ENCODE data around the gene BCAS3. TPM values are rescaled to one million over a fixed set of nuclear protein-coding genes. Genes with fewer than 3 reads are reported as not detected.
"Not testable (repeated sequence)": the region's sequence is repeated elsewhere in the genome, so short reads cannot be mapped to it uniquely, and the experiment has no call there.

BCAS3 gene
- polyA plus RNA-seq, 3 donors from 2014 or later: 26.3 to 53.8 (median 50.1) TPM

DNA sequence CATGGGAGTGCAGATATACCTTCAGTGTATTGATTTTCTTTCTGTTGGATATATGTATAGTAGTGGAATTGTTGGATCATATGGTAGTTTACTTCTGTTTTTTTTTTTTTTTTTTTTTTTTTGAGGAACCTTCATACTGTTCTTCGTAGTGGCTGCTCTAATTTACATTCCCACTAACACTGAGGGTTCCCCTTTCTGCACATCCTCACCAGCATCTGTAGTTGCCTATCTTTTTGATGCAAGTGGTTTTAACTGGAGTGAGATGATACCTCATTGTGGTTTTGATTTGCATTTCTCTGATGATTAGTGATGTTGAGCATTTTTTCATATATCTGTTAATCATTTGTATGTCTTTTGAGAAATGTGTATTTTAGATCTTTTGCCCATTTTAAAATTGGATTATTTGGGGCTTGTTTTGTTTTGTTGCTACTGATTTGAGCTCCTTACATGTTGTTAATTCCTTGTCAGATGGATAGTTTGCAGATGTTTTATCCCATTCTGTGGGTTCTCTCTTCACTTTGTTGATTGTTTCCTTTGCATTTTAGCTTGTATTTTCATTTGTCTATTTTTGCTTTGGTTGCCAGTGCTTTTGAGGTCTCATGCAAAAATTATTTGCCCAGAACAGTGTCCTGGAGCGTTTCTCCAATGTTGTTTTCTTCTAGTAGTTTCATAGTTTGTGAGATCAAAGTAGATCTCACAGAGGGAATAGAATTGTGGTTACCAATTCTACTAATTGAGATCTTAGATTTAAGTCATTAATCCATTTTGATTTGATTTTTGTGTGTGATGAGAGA is 25.0 kb upstream of the BCAS3 start:
- Mint-ChIP-seq H3K36me3 (peaks cover 9 to 37% (median 18%) of the 10 kb centered on the region in 3 donors), H3K4me3 (peak overlapping the region in 1 of 5 donors; percentile 4), H3K9me3 (no peaks in the 10 kb centered on the region), H3K27ac (peak overlapping the region in 2 of 6 donors; percentile 0 to 28), H3K27me3 (ENCODE audit: low read depth in 3 of 3) (no peaks in the 10 kb centered on the region), H3K4me1 (peaks cover 25 to 34% of the 10 kb centered on the region in 2 donors)
- DNase-seq: no peak

DNA sequence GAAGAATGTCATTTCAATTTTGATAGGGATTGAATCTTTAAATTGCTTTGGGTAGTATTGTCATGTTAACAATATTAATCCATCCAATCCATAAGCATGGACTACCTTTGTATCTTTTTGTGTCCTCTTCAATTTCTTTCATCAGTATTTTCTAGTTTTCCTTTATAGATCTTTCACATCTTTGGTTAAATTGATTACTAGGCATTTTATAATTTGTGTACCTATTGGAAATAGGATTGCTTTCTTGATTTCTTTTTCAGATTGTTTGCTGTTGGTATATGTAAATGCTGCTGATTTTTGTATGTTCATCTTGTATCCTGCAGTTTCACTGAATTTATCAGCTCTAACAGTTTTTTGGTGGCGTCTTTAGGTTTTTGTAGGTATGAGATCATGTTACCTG is 24.1 kb upstream of the BCAS3 start:
- Mint-ChIP-seq H3K9me3 (no peaks in the 10 kb centered on the region), H3K36me3 (peaks cover 4 to 32% (median 18%) of the 10 kb centered on the region in 3 donors), H3K4me3 (no peak overlapping the region), H3K27me3 (ENCODE audit: low read depth in 3 of 3) (no peaks in the 10 kb centered on the region), H3K27ac (peak overlapping the region in 1 of 6 donors; percentile 12), H3K4me1 (peaks cover 25 to 34% of the 10 kb centered on the region in 2 donors)
- DNase-seq: no peak

DNA sequence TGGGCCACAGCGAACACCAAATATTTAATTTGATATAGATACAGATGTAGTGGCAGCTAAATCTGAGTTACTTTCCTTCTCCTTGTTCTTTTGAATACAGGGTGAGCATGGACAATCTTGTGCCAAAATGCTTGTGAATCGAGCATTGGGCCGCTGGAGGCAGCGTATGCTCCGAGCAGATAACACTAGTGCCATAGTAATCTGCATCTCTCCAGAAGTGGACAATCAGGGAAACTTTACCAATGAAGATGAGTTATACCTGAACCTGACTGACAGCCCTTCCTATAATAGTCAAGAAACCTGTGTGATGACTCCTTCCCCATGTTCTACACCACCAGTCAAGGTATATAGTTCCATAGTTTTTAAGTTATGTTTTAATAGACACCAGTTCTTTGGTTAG is 21.2 kb upstream of the BCAS3 start:
- Mint-ChIP-seq H3K27me3 (ENCODE audit: low read depth in 3 of 3) (peaks cover 0 to 1% (median 0%) of the 10 kb centered on the region in 3 donors), H3K27ac (no peak overlapping the region), H3K4me3 (no peak overlapping the region), H3K9me3 (no peaks in the 10 kb centered on the region), H3K36me3 (peaks cover 4 to 15% (median 6%) of the 10 kb centered on the region in 3 donors), H3K4me1 (peaks cover 20 to 33% of the 10 kb centered on the region in 2 donors)
- no peak for DNase-seq

DNA sequence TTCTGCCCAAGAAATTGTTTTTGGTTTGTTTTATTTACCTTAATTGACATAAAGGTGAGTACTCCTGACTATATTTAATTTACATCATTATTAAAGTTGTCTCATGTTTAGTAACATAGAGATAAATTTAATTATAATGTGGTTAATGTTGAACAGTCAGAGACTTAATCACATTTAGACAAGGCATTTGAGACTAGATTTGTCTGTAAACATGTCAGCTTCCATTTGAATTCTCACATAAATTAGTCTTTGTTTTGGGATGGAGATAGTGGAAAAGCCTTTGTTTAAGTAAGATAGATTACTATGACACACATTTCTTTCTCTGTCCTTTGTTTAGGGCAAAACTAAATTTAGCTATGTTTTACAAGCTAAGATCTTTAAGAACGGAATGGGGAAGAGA is 18.5 kb upstream of the BCAS3 start:
- Mint-ChIP-seq H3K36me3 (peaks cover 10 to 20% (median 18%) of the 10 kb centered on the region in 3 donors), H3K9me3 (no peaks in the 10 kb centered on the region), H3K27ac (no peak overlapping the region), H3K4me1 (peaks cover 0 to 7% of the 10 kb centered on the region in 2 donors), H3K4me3 (no peak overlapping the region), H3K27me3 (ENCODE audit: low read depth in 3 of 3) (peaks cover 0 to 4% (median 1%) of the 10 kb centered on the region in 3 donors)
- no peak for DNase-seq

DNA sequence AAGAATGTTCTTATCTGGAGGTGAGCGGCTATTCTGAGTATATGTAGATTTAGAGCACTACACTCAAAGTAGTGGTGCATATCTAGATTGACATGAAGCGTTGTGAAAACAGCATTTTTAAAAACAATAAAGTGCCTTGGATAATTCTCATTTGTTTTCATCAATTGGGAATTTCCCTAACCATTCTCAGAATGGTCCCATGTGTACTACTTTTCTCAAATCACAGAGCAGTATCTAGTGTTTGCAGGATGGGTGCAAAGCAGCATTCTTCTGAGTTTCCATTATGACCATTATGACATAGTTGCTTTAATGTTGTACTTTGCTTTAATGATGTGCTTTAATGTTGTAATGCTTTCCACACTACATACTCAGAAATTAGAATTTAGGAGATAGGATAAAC is 16.2 kb upstream of the BCAS3 start:
- H3K36me3 Mint-ChIP-seq: peaks cover 10 to 27% (median 22%) of the 10 kb centered on the region in 3 donors
- H3K27ac Mint-ChIP-seq: no peak overlapping the region
- no peak overlapping the region for H3K4me3 Mint-ChIP-seq

DNA sequence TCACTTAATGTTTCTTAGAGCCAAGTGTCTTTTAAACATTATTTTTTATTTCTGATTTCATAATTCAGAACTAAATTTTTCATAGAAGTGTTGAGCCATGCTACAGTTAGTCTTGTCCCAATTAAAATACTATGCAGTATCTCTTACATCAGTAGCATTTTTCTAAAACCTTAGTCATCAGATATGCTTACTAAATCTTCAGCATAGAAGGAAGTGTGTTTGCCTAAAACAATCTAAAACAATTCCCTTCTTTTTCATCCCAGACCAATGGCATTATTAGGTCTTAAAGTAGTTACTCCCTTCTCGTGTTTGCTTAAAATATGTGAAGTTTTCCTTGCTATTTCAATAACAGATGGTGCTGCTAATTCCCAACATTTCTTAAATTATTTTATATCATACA is 13.6 kb upstream of the BCAS3 start:
- no peaks in the 10 kb centered on the region for H3K9me3 Mint-ChIP-seq
- no peak for DNase-seq
- H3K27me3 Mint-ChIP-seq (ENCODE audit: low read depth in 3 of 3): peaks cover 0 to 4% (median 0%) of the 10 kb centered on the region in 3 donors
- peaks cover 6 to 22% (median 17%) of the 10 kb centered on the region in 3 donors for H3K36me3 Mint-ChIP-seq
- H3K4me1 Mint-ChIP-seq: peaks cover 11 to 12% of the 10 kb centered on the region in 2 donors
- no peak overlapping the region for H3K27ac Mint-ChIP-seq
- H3K4me3 Mint-ChIP-seq: no peak overlapping the region

More for the DNA sequence above, 16.2 kb upstream of the BCAS3 start:
- no peak for DNase-seq
- Mint-ChIP-seq H3K27me3 (ENCODE audit: low read depth in 3 of 3) (peaks cover 0 to 4% (median 1%) of the 10 kb centered on the region in 3 donors), H3K9me3 (no peaks in the 10 kb centered on the region), H3K4me1 (peaks cover 11 to 17% of the 10 kb centered on the region in 2 donors)

DNA sequence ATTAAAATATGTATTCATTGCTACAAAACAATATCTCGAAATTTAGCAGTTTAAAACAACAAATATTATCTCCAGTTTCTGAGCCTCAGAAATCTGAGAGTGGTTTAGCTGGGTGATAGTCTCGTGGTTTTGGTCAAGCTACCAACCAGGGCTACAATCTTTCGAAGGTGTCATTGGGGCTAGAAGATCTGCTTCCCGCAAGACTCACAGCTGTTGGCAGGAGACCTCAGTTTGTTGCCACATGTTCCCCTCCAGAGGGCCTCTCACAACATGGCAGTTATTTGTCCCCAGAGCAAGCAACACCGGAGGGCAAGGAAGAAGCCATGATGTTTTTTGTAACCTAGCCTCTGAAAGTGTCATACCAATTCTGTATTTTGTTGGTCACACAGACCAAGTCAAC is 12.0 kb upstream of the BCAS3 start:
- peaks cover 11 to 12% of the 10 kb centered on the region in 2 donors for H3K4me1 Mint-ChIP-seq
- H3K4me3 Mint-ChIP-seq: peak overlapping the region; percentile 4 to 69 (median 61)
- peak overlapping the region; percentile 60 to 84 (median 78) for H3K27ac Mint-ChIP-seq
- peak; percentile 65 to 68 (median 66) for DNase-seq
- H3K27me3 Mint-ChIP-seq (ENCODE audit: low read depth in 3 of 3): peaks cover 0 to 4% (median 0%) of the 10 kb centered on the region in 3 donors
- peaks cover 6 to 17% (median 17%) of the 10 kb centered on the region in 3 donors for H3K36me3 Mint-ChIP-seq
- H3K9me3 Mint-ChIP-seq: no peaks in the 10 kb centered on the region

DNA sequence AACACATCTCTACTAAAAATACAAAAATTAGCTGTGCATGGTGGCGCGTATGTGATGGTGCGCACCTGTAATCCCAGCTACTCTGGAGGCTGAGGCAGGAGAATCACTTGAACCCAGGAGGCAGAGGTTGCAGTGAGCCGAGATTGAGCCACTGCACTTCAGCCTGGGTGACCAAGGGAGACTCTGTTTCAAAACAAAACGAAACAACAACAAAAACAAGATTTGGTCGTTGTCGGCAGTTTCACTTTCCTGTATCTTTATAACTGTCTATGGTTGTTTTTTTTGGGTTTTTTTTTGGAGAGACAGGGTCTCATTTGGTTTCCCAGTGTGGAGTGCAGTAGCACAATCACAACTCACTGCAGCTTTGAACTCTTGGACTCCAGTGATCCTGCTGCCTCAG is 8.9 kb upstream of the BCAS3 start:
- not testable (repeated sequence) for H3K36me3 Mint-ChIP-seq; H3K27ac Mint-ChIP-seq; H3K4me3 Mint-ChIP-seq; DNase-seq; H3K27me3 Mint-ChIP-seq (ENCODE audit: low read depth in 3 of 3); H3K9me3 Mint-ChIP-seq
- peaks cover 11 to 12% of the 10 kb centered on the region in 2 donors for H3K4me1 Mint-ChIP-seq

DNA sequence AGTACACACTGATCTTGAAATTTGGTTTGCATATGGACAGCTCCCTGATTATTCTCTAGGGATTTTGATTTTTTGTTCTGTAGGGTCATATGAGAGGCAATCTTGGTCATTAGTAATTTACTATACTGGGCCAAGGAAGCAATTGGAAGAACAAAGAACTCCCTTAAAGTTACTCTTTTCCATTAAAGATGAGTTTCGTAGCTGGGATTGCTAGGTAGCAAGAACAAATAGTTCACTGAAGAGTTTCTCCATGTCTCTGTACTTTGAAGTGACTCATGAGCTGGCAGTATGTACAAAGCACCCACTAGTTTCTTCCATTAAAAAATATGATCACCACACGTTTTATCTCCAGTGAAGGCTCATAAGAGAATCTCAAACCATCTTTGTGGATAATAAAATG is 6.2 kb upstream of the BCAS3 start:
- Mint-ChIP-seq H3K4me3 (no peak overlapping the region), H3K4me1 (peaks cover 0 to 4% of the 10 kb centered on the region in 2 donors), H3K9me3 (peaks cover 0 to 2% (median 0%) of the 10 kb centered on the region in 6 donors), H3K36me3 (no peaks in the 10 kb centered on the region), H3K27ac (no peak overlapping the region), H3K27me3 (ENCODE audit: low read depth in 3 of 3) (peaks cover 0 to 2% (median 0%) of the 10 kb centered on the region in 3 donors)
- DNase-seq: no peak

DNA sequence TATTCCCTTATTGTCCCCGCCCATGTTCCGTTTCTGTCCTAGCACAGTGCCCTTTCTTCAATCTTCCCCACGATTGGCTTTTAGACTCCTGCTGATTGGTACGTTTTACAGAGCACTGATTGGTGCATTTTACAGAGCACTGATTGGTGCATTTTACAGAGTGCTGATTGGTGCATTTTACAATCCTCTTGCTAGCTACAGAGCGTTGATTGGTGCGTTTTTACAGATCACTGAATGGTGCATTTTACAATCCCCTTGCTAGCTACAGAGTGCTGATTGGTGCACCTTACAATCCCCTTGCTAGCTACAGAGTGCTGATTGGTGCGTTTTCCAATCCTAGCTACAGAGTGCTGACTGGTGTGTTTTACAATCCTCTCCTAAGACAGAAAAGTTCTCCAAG is 3.0 kb upstream of the BCAS3 start:
- not testable (repeated sequence) for H3K27ac Mint-ChIP-seq; H3K27me3 Mint-ChIP-seq (ENCODE audit: low read depth in 3 of 3); H3K36me3 Mint-ChIP-seq; DNase-seq; H3K9me3 Mint-ChIP-seq
- Mint-ChIP-seq H3K4me1 (peaks cover 23 to 34% of the 10 kb centered on the region in 2 donors), H3K4me3 (peak overlapping the region in 1 of 5 donors; percentile 18)

DNA sequence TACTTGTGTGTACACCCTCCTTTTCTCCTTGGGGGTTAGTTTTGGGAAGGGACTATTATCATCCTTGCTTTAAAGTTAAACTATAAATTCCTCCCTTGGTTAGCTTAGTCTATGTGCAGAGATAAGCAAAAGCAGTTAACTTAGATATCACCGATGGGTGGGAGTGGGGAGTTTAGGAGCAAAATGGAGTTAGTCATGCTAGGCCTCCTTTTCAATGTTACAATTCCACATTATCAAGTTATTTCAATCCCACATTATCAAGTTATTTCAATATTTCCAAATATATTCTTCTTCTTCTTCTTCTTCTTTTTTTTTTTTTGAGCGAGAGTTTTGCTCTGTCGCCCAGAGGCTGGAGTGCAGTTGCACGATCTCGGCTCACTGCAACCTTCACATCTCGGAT is 1.7 kb upstream of the BCAS3 start:
- peak overlapping the region in 3 of 6 donors; percentile 7 to 30 (median 16) for H3K27ac Mint-ChIP-seq
- H3K27me3 Mint-ChIP-seq (ENCODE audit: low read depth in 3 of 3): peaks cover 0 to 4% (median 2%) of the 10 kb centered on the region in 3 donors
- H3K4me1 Mint-ChIP-seq: peaks cover 23 to 34% of the 10 kb centered on the region in 2 donors
- no peaks in the 10 kb centered on the region for H3K36me3 Mint-ChIP-seq
- H3K4me3 Mint-ChIP-seq: peak overlapping the region; percentile 34 to 65 (median 49)
- peaks cover 0 to 2% (median 0%) of the 10 kb centered on the region in 6 donors for H3K9me3 Mint-ChIP-seq
- DNase-seq: no peak

DNA sequence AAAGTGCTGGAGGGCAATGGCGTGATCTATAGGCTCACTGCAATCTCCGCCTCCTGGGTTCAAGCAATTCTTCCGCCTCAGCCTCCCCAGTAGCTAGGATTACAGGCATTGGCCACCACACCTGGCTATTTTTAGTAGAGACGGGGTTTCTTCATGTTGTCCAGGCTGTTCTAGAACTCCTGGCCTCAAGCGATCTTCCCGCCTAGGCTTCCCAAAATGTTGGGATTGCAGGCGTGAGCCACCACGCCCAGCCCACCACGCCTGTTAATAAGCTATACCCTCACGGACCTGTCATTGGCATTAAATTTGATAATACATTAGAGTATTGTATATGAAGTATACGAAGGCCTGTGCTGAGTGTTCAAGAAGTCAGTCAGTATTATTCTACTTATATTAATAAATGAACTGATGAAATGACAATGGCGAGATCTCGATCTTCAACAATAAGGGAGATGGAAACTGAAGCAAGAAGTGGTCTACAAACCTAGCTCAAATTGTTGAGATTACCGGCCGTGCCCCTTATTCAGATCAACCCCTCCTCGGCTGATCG is 818 bp upstream of the BCAS3 start:
- Mint-ChIP-seq H3K36me3 (peaks cover 0 to 1% (median 1%) of the 10 kb centered on the region in 3 donors), H3K9me3 (peaks cover 0 to 2% (median 0%) of the 10 kb centered on the region in 6 donors), H3K27me3 (ENCODE audit: low read depth in 3 of 3) (peaks cover 0 to 4% (median 2%) of the 10 kb centered on the region in 3 donors), H3K27ac (peak overlapping the region; percentile 93 to 99 (median 97)), H3K4me3 (peak overlapping the region; percentile 93 to 100 (median 100)), H3K4me1 (peaks cover 23 to 34% of the 10 kb centered on the region in 2 donors)
- DNase-seq: no peak

DNA sequence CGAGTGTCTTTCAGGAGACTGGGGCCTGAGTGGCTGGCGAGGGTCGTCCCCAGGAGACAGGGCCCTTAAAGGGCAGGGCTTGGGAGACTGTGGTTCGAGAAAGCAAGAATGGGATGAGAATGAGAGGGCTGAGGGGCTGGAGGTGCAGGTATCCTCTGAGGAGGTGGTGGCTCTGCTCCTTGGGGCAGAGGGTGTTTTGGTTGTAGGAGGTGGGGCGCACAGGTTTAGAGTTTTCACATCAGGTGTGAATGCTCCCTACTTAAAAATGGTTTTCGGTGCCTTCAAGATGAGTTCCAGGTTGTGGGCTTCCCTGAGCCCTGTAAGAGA is 430 bp downstream of the BCAS3 start:
- peak overlapping the region; percentile 93 to 99 (median 97) for H3K27ac Mint-ChIP-seq
- H3K27me3 Mint-ChIP-seq (ENCODE audit: low read depth in 3 of 3): peaks cover 0 to 4% (median 2%) of the 10 kb centered on the region in 3 donors
- peaks cover 0 to 2% (median 0%) of the 10 kb centered on the region in 6 donors for H3K9me3 Mint-ChIP-seq
- DNase-seq: no peak
- H3K36me3 Mint-ChIP-seq: peaks cover 0 to 8% (median 7%) of the 10 kb centered on the region in 3 donors
- H3K4me1 Mint-ChIP-seq: peaks cover 23 to 34% of the 10 kb centered on the region in 2 donors
- H3K4me3 Mint-ChIP-seq: peak overlapping the region; percentile 93 to 100 (median 100)

DNA sequence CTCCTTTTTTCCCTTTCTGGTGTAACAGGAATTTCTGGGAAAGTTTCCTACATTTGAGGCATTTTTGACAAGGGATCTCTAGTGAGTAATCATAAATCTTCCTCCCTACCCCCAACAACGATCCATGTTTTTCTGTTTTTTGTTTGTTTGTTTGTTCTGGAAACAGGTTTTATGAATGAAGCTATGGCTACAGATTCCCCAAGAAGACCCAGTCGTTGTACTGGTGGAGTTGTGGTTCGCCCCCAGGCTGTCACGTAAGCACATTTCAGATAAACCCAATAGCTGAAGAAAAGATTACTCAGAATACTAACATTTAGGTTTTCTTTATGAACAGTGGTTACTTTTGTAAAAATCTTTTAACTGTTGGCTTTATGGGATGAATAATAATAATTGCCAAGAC is 1.6 kb downstream of the BCAS3 start:
- H3K4me1 Mint-ChIP-seq: peaks cover 23 to 34% of the 10 kb centered on the region in 2 donors
- H3K36me3 Mint-ChIP-seq: peaks cover 0 to 16% (median 13%) of the 10 kb centered on the region in 3 donors
- H3K9me3 Mint-ChIP-seq: peaks cover 0 to 2% (median 0%) of the 10 kb centered on the region in 6 donors
- H3K4me3 Mint-ChIP-seq: peak overlapping the region; percentile 48 to 70 (median 66)
- peaks cover 0 to 4% (median 0%) of the 10 kb centered on the region in 3 donors for H3K27me3 Mint-ChIP-seq (ENCODE audit: low read depth in 3 of 3)
- peak overlapping the region in 1 of 6 donors; percentile 43 for H3K27ac Mint-ChIP-seq
- no peak for DNase-seq

Measured in immature natural killer cell (primary cell).